GM18870 (cell line): ENCODE data around the gene RPL3.

Experiments used
- ATAC-seq: cut with Tn5 transposase; IDR thresholded peaks from one replicate; pipeline ENCODE4 v1.9.1; 2021; ENCODE audit warnings: moderate library complexity; ENCODE audit not compliant: unreplicated experiment

The RPL3 gene

DNA sequence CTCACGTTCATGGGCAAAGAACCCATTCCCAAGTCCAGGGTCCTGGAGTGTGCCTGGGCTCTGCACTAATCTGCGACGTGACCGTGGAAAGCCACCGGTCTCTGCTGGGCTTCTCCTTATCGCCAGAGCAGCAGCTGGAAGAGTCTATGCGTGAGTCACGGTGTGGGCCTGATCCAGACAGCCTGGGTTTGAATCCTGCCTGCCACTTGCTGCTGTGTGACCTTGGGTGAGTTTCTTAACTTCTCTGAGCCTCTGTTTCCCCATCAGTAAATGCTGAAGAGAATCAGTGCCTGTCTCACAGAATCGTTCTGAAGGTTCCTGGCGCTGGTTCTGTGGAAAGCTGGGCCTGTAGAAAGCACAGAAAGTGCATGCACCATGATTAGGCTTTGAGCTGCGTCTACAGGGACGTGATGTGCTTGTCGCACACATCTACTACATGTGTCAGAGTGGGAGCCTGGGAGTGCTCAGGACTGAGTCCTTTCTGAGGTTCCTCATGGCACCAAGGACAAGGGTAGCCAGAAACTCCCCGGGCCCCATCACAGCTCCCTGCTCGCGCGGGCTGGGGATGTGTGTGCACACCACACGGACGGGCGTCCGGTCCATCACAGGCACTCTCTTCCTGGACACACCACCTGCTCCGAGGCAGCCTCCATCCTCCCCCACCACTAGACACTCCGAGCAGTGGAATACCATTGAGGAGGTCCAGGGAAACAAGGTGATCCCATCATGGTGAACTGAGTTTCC, 54.1 kb downstream of the RPL3 start:
- ATAC-seq: no peak

DNA sequence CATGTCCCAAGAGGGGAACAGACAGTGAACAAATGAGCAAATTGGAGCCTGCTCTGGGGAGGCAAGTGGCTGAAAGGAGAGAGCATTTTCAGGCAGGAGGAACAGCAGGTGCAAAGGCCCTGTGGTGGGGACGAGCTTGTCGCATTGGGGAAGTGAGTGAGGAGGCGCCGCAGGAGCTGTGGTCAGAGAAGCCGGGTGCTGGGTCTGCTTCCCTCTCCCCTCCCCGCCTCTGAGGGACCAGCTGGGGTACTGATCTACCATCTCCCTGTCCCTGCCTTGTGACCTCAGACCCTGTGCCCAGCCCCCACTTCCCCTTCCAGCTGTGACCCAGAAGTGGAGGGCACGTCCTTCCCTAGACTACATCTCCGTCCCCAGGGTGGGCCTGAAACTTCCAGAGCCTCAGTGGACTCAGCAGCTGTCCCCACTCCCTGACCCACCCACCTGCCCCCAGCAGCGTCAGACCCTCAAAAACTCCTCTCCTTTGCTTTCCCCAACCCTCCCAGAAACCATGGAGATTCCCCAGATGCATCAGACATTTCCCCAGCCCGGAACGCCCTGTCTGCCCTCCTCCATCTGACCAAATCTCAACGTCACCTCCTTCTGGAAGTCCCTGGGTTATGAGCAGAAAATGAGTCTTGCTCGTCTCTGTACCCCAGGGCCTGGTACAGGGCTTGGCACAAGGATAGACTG, 54.9 kb downstream of the RPL3 start:
- ATAC-seq: no peak

DNA sequence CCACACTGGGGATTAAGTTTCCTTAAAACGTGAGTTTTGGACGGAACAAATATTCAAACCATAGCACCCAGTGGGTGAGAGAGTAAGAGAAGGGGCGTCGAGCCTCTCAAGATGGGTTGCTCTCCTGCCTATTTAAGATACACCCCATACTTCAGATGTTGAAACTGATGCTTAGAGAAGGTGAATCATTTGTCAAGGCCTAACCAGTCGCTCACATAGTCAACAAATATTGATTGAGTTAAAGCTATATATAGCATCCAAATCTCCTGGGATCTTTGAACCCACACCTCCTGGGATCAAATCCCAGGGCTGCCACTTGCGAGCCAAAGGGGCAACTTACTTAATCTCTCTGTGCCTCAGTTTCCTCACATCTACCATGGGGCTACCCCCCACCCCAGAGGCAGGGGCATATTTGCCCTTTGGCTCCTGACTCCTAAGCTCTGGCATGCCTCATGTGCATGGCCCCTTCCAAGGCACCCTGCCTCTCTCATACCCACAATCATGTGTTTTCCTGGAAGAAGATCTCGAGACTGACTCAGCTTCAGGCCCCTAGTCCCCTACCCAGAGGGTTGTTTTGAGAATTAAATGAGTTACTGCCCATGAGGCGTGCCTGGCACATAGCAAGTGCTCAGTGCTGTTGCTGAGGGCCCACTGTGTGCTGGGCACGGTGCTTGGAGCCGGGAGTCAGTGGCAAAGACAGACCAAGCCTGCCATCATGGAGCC, 55.6 kb downstream of the RPL3 start:
- ATAC-seq: no peak
